SK-N-SH treated with all-trans-retinoic acid at 6 μM for 48 hours (cell line): ENCODE measurements around the gene ASCC3.

ENCODE experiments used
- ATAC-seq: fragments of 200-7000 bp; cut with Tn5 transposase; 3 replicates; pipeline ENCODE4 v1.9.1; 2020; ENCODE audit warnings: mild to moderate bottlenecking, moderate library complexity
- ARNTL ChIP-seq: fragments of 450-650 bp; formaldehyde crosslinking; IDR thresholded peaks from 2 replicates; pipeline ENCODE4 v1.5.0; 2020; ENCODE audit warnings: low read depth, mild to moderate bottlenecking, moderate library complexity, borderline replicate concordance
- BACH2 ChIP-seq: fragments of 250-450 bp; sonication (Bioruptor Pico); IDR thresholded peaks from 2 replicates; pipeline ENCODE4 v1.9.0; 2021; ENCODE audit warnings: mild to moderate bottlenecking, borderline replicate concordance
- CREB5 ChIP-seq: fragments of 250-450 bp; sonication (Bioruptor Pico); IDR thresholded peaks from 2 replicates; pipeline ENCODE4 v1.5.1; 2020; ENCODE audit warnings: low read depth, mild to moderate bottlenecking, moderate library complexity
- CSDC2 ChIP-seq: fragments of 250-450 bp; sonication (Bioruptor Pico); IDR thresholded peaks from 2 replicates; pipeline ENCODE4 v1.5.0; 2020; ENCODE audit warnings: mild to moderate bottlenecking, moderate library complexity
- ESRRG ChIP-seq: fragments of 250-450 bp; sonication (Bioruptor Pico); IDR thresholded peaks from 2 replicates; pipeline ENCODE4 v1.6.1; 2021; ENCODE audit warnings: mild to moderate bottlenecking
- GLIS3 ChIP-seq: fragments of 250-450 bp; sonication (Bioruptor Pico); IDR thresholded peaks from 2 replicates; pipeline ENCODE4 v1.5.0; 2020; ENCODE audit warnings: mild to moderate bottlenecking, moderate library complexity
- ISL1 ChIP-seq: fragments of 250-450 bp; sonication (Bioruptor Pico); IDR thresholded peaks from 2 replicates; pipeline ENCODE4 v2.1.2; 2022; ENCODE audit warnings: mild to moderate bottlenecking, moderate library complexity
- OSR1 ChIP-seq: fragments of 250-450 bp; sonication (Bioruptor Pico); IDR thresholded peaks from 2 replicates; pipeline ENCODE4 v1.8.0; 2022; ENCODE audit warnings: moderate library complexity, mild to moderate bottlenecking, inconsistent platforms
- PATZ1 ChIP-seq: fragments of 250-450 bp; sonication (Bioruptor Pico); IDR thresholded peaks from 2 replicates; pipeline ENCODE4 v1.8.0; 2020; ENCODE audit warnings: mild to moderate bottlenecking, moderate library complexity, borderline replicate concordance
- PPARA ChIP-seq: fragments of 250-450 bp; sonication (Bioruptor Pico); IDR thresholded peaks from 2 replicates; pipeline ENCODE4 v1.5.0; 2020; ENCODE audit warnings: mild to moderate bottlenecking, borderline replicate concordance
- RARB ChIP-seq: fragments of 250-450 bp; sonication (Bioruptor Pico); IDR thresholded peaks from 2 replicates; pipeline ENCODE4 v1.8.0; 2021; ENCODE audit warnings: mild to moderate bottlenecking, moderate library complexity
- SNAI2 ChIP-seq: fragments of 250-450 bp; sonication (Bioruptor Pico); IDR thresholded peaks from 2 replicates; pipeline ENCODE4 v1.5.0; 2020; ENCODE audit warnings: mild to moderate bottlenecking, moderate library complexity
- TCF4 ChIP-seq: fragments of 250-450 bp; sonication (Bioruptor Pico); IDR thresholded peaks from 2 replicates; pipeline ENCODE4 v1.8.0; 2021; ENCODE audit warnings: mild to moderate bottlenecking, moderate library complexity, borderline replicate concordance
- TOX ChIP-seq: fragments of 250-450 bp; sonication (Bioruptor Pico); IDR thresholded peaks from 2 replicates; pipeline ENCODE4 v1.8.0; 2021; ENCODE audit warnings: mild to moderate bottlenecking, moderate library complexity, borderline replicate concordance
- ZC3H10 ChIP-seq: fragments of 250-450 bp; sonication (Bioruptor Pico); IDR thresholded peaks from 2 replicates; pipeline ENCODE4 v1.5.1; 2021; ENCODE audit warnings: mild to moderate bottlenecking, moderate library complexity
- ZFP3 ChIP-seq: fragments of 250-450 bp; sonication (Bioruptor Pico); IDR thresholded peaks from 2 replicates; pipeline ENCODE4 v1.5.0; 2020; ENCODE audit warnings: mild to moderate bottlenecking, moderate library complexity
- ZFP30 ChIP-seq: fragments of 450-650 bp; formaldehyde crosslinking; IDR thresholded peaks from 2 replicates; pipeline ENCODE4 v1.5.0; 2022; ENCODE audit warnings: mild to moderate bottlenecking, moderate library complexity
- ZNF70 ChIP-seq: fragments of 450-650 bp; formaldehyde crosslinking; IDR thresholded peaks from 2 replicates; pipeline ENCODE4 v1.5.0; 2020; ENCODE audit warnings: mild to moderate bottlenecking, moderate library complexity
- ZNF8 ChIP-seq: fragments of 450-650 bp; formaldehyde crosslinking; IDR thresholded peaks from 2 replicates; pipeline ENCODE4 v1.5.0; 2020; ENCODE audit warnings: mild to moderate bottlenecking, moderate library complexity
- TF ChIP-seq, protein P1 (sequence below): fragments of 250-450 bp; sonication (Bioruptor Pico); IDR thresholded peaks from 2 replicates; pipeline ENCODE4 v1.5.1; 2021; ENCODE audit warnings: mild to moderate bottlenecking, moderate library complexity
- TF ChIP-seq, protein P2 (sequence below): fragments of 250-450 bp; sonication (Bioruptor Pico); IDR thresholded peaks from 2 replicates; pipeline ENCODE4 v1.5.0; 2020; ENCODE audit warnings: mild to moderate bottlenecking, moderate library complexity

ASCC3 gene

GRCh38 chr6:100626721-100627120, 254.4 kb downstream of the ASCC3 start:
- no peak for ATAC-seq
- TF ChIP-seq GLIS3 (CRISPR knock-in tag) (no peak), ZNF8 (CRISPR knock-in tag) (no peak), ZFP30 (CRISPR knock-in tag) (no peak), ZNF70 (no peak), CREB5 (CRISPR knock-in tag) (no peak), SNAI2 (CRISPR knock-in tag) (no peak), ZC3H10 (no peak), ARNTL (no peak), PPARA (CRISPR knock-in tag) (no peak), ISL1 (CRISPR knock-in tag) (no peak), BACH2 (CRISPR knock-in tag) (no peak), PATZ1 (CRISPR knock-in tag) (no peak), CSDC2 (CRISPR knock-in tag) (no peak)
- TF ChIP-seq, protein P1, sequence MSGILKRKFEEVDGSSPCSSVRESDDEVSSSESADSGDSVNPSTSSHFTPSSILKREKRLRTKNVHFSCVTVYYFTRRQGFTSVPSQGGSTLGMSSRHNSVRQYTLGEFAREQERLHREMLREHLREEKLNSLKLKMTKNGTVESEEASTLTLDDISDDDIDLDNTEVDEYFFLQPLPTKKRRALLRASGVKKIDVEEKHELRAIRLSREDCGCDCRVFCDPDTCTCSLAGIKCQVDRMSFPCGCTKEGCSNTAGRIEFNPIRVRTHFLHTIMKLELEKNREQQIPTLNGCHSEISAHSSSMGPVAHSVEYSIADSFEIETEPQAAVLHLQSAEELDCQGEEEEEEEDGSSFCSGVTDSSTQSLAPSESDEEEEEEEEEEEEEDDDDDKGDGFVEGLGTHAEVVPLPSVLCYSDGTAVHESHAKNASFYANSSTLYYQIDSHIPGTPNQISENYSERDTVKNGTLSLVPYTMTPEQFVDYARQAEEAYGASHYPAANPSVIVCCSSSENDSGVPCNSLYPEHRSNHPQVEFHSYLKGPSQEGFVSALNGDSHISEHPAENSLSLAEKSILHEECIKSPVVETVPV (CRISPR knock-in tag): no peak

GRCh38 chr6:100622907-100623692, 258.0 kb downstream of the ASCC3 start:
- TF ChIP-seq CREB5 (CRISPR knock-in tag): no peak
- TF ChIP-seq, all 23 proteins: peak for 0
- ATAC-seq: no peak

DNA sequence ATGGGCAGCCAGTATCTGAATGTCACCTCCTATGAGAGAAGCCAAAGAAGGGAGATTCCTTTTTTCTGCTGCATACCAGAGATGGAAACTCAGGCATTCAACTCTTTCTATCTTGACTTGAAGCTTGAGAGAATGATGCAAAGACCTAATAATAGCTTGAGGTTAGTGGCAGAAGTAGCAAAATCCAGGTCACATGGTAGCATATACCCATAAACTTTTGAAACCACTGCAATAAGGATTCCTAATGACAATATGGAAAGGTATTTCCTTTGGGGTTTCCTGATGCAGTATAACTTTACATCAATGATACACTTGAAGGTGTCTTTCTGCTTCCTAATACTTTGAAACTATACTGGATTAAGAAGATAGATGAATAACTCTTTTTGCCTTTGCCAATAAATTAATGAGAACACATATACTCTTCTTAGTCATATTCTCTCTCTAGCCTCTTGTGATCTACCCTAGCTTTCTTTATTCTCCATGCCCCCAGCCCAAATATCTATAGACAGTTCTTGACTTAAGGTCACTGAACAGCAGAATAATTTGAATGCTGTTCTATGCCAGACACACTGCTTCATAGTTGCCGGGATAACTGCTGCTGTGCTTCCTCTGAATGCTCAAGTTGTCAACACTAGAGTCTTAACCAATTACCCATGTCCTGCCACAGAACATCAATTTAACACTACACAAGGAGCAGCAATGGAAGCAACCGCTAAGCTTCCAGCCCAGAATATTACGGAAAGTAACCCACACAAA, 260.9 kb downstream of the ASCC3 start:
- peak; percentile 24; the same call in 1 of the 3 replicates for ATAC-seq
- TF ChIP-seq ARNTL (no peak), PPARA (CRISPR knock-in tag) (no peak), ZFP30 (CRISPR knock-in tag) (no peak), ZNF70 (no peak), OSR1 (CRISPR knock-in tag) (no peak), ESRRG (CRISPR knock-in tag) (no peak), PATZ1 (CRISPR knock-in tag) (no peak), ZC3H10 (no peak), ZFP3 (no peak), TOX (CRISPR knock-in tag) (no peak), ZNF8 (CRISPR knock-in tag) (no peak), CSDC2 (CRISPR knock-in tag) (no peak), RARB (CRISPR knock-in tag) (no peak), TCF4 (CRISPR knock-in tag) (no peak), ISL1 (CRISPR knock-in tag) (no peak), CREB5 (CRISPR knock-in tag) (no peak)
- TF ChIP-seq, protein P1 (CRISPR knock-in tag): no peak
- TF ChIP-seq, protein P2, sequence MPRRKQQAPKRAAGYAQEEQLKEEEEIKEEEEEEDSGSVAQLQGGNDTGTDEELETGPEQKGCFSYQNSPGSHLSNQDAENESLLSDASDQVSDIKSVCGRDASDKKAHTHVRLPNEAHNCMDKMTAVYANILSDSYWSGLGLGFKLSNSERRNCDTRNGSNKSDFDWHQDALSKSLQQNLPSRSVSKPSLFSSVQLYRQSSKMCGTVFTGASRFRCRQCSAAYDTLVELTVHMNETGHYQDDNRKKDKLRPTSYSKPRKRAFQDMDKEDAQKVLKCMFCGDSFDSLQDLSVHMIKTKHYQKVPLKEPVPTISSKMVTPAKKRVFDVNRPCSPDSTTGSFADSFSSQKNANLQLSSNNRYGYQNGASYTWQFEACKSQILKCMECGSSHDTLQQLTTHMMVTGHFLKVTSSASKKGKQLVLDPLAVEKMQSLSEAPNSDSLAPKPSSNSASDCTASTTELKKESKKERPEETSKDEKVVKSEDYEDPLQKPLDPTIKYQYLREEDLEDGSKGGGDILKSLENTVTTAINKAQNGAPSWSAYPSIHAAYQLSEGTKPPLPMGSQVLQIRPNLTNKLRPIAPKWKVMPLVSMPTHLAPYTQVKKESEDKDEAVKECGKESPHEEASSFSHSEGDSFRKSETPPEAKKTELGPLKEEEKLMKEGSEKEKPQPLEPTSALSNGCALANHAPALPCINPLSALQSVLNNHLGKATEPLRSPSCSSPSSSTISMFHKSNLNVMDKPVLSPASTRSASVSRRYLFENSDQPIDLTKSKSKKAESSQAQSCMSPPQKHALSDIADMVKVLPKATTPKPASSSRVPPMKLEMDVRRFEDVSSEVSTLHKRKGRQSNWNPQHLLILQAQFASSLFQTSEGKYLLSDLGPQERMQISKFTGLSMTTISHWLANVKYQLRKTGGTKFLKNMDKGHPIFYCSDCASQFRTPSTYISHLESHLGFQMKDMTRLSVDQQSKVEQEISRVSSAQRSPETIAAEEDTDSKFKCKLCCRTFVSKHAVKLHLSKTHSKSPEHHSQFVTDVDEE (CRISPR knock-in tag): no peak
